A673 (cell line): ENCODE results near the gene SLC15A4.

Source experiments
- EZH2 ChIP-seq: fragments of 200-600 bp; sonication (generic); IDR thresholded peaks from 2 replicates; pipeline ENCODE4 v1.6.1; 2017; ENCODE audit warnings: borderline replicate concordance, low read depth, mild to moderate bottlenecking, mixed read lengths, antibody characterized with exemption, low read length; ENCODE audit not compliant: poor library complexity, severe bottlenecking
- TF ChIP-seq, protein P1 (sequence below): fragments of 300-800, 200-600 bp; sonication (generic); conservative IDR thresholded peaks from 2 replicates; pipeline ENCODE4 v1.5.1; 2017; ENCODE audit warnings: low read depth, mild to moderate bottlenecking, antibody characterized with exemption, low read length, moderate library complexity, mixed read lengths

DNA sequence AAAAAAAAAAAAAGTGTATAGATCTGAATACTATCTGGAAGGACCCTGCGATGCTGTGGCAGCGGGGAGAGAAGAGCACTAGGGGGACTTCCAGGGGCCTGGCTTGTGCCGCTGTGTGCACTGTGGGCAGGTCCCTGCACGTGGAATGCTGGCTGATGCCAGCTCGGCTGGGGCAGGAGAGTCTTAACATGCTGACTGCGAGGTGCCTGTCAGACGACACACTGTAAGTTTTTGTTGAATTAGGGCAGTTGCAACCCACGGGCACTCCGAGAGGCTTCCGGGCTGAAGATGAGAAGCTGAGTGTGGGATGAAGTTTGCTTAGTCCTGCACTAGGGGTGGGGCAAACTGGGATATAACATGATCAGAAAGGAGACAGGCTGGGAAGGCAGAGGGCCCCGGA, 40.2 kb upstream of the SLC15A4 start:
- TF ChIP-seq, protein P1, sequence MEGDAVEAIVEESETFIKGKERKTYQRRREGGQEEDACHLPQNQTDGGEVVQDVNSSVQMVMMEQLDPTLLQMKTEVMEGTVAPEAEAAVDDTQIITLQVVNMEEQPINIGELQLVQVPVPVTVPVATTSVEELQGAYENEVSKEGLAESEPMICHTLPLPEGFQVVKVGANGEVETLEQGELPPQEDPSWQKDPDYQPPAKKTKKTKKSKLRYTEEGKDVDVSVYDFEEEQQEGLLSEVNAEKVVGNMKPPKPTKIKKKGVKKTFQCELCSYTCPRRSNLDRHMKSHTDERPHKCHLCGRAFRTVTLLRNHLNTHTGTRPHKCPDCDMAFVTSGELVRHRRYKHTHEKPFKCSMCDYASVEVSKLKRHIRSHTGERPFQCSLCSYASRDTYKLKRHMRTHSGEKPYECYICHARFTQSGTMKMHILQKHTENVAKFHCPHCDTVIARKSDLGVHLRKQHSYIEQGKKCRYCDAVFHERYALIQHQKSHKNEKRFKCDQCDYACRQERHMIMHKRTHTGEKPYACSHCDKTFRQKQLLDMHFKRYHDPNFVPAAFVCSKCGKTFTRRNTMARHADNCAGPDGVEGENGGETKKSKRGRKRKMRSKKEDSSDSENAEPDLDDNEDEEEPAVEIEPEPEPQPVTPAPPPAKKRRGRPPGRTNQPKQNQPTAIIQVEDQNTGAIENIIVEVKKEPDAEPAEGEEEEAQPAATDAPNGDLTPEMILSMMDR = no peak
- no peak for TF ChIP-seq EZH2
